ENCODE results near the gene BCL2L1. TPM values are rescaled to one million over a fixed set of nuclear protein-coding genes. Genes with fewer than 3 reads are reported as not detected.

The BCL2L1 gene
- total RNA-seq, 1 experiment from 2014 or later: 277 TPM

DNA sequence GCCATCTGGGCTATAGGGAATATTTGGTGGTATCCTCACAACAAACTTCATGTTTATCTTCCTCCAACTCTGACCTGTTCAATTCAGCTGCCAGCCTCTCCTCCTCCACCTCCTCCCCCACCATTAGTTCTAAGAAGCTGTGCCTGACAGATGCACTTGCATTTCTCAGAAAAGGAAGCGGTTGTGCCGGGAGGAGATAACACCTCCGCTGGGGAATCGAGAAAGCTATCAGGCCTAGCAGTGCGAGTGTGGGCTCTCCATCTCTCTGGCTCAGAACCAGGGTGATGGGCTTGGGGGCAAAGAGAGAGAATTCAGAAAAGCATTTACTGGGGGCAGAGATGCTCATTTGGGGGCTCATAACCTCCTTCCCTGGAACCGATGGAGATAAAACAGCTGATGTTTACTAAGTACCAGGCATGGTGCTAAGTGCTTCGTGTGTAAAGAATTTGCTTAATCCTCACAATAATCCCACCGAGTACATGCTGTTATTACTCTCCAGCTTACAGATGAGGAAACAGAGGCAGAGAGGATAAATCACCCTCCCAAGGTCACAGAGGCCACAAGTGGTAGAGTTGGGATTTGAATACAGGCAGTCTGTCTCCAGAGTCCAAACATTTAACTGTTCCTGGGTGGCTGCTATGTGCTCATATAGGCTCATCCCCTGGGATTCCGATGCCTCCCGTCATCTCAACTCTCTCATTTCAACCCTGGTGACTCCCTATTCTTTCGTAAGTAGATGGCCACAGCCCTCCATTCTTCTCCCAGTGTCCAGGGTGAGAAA, 46.6 kb downstream of the BCL2L1 start:
- Histone ChIP-seq H3K9me2 (replicated peaks; ENCODE audit: low read length) (no peaks in the 10 kb centered on the region), H3K4me1 (ENCODE audit: insufficient read depth, low read length) (peaks cover 26% of the 10 kb centered on the region), H3K9me3 (ENCODE audit: low read length) (no peaks in the 10 kb centered on the region), H3K4me3 (ENCODE audit: low read length) (no peak overlapping the region), H2AFZ (ENCODE audit: low read length) (no peak overlapping the region), H3F3A (ENCODE audit: low read length, unreplicated experiment) (no peaks in the 10 kb centered on the region), H3K36me3 (ENCODE audit: low read depth, low read length) (peaks cover 74% of the 10 kb centered on the region), H3K9ac (ENCODE audit: low read length) (no peak overlapping the region), H3K27ac (ENCODE audit: low read length) (peak overlapping the region; percentile 57), H3K79me2 (ENCODE audit: low read length) (peaks cover 94% of the 10 kb centered on the region), H4K20me1 (ENCODE audit: low read length) (peaks cover 13% of the 10 kb centered on the region; the same call in 1 of the 2 replicates), H3K4me2 (ENCODE audit: low read length) (peak overlapping the region; percentile 24), H3K27me3 (ENCODE audit: low read length) (no peaks in the 10 kb centered on the region)
- peak; percentile 25 for DNase-seq
- no TSS peak for BruUV-seq (replicated peaks)
- ATAC-seq: 0 out of 2 replicates have a peak, but pooled peaks have one; percentile 1
- intact Hi-C loops (cut with micrococcal nuclease): no loop called here
- no peak for TF ChIP-seq EZH2 (IDR thresholded peaks at IDR 0.05; ENCODE audit: low read length, unreplicated experiment)
- TF ChIP-seq, protein P1, sequence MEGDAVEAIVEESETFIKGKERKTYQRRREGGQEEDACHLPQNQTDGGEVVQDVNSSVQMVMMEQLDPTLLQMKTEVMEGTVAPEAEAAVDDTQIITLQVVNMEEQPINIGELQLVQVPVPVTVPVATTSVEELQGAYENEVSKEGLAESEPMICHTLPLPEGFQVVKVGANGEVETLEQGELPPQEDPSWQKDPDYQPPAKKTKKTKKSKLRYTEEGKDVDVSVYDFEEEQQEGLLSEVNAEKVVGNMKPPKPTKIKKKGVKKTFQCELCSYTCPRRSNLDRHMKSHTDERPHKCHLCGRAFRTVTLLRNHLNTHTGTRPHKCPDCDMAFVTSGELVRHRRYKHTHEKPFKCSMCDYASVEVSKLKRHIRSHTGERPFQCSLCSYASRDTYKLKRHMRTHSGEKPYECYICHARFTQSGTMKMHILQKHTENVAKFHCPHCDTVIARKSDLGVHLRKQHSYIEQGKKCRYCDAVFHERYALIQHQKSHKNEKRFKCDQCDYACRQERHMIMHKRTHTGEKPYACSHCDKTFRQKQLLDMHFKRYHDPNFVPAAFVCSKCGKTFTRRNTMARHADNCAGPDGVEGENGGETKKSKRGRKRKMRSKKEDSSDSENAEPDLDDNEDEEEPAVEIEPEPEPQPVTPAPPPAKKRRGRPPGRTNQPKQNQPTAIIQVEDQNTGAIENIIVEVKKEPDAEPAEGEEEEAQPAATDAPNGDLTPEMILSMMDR (conservative IDR thresholded peaks at IDR 0.05; ENCODE audit: low read depth, low read length): no peak
- TF ChIP-seq EZH2phosphoT487 (IDR thresholded peaks at IDR 0.05; ENCODE audit: borderline replicate concordance, low read length): no peak
- CTCF ChIA-PET: interaction anchor here (0.5 to 1.1 kb wide), 3 partner anchors 48 to 87 kb away, joined by 3 to 10 read pairs (median 4); no protein-coding TSS in a partner anchor
- POLR2A ChIA-PET (ENCODE audit: unreplicated experiment): no interaction called here

DNA sequence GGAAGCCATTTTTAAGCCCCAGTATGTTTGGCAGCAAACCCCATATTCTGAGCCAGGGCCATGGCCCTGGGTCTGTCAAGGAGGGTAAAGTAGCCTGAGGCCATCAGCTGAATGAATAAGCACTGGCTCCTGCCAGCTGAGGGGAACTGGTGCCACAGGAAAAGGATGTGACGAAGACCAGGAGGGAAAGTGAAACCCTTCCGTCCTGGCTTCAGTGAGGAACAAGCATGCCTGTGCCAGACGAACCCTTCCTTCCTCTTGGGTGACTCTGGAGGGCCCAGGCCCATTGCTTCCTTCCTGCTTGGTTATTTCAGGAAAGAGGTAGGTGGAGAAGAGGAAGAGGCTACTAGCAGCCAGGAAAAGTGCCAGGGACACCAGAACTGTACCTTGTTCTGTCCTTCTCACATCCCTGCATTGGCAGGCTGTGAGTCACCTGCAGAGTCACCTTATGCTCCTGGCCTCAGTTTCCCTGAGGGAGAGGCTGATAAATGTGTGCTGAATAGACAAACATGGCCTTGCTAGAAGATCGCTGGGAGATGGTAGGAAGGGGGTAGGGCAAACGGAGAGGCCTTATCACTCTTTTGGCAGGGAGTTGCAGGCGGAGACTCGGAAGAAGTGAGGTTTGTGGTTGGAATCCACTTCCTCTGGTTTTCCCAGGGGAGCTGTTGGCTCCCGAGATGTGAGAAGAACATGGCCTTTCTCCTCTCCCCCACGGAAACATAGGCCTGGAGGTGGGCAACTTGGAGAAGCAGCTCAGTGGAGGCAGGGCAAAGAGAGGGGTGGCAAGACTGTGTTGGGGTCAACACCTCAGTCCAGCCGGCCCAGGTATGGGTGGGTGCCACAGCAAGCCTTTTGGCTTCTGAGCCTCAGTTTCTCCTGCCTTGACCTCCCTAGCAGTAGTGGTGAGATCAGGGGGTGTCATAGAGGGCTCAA, 47.5 kb downstream of the BCL2L1 start:
- H3K4me2 ChIP-seq (ENCODE audit: low read length): peak overlapping the region; percentile 24
- no peak overlapping the region for H3K4me3 ChIP-seq (ENCODE audit: low read length)
- H3K79me2 ChIP-seq (ENCODE audit: low read length): peaks cover 94% of the 10 kb centered on the region
- peak overlapping the region; percentile 57 for H3K27ac ChIP-seq (ENCODE audit: low read length)
- no peak overlapping the region for H2AFZ ChIP-seq (ENCODE audit: low read length)
- intact Hi-C loops (cut with micrococcal nuclease): no loop called here
- no peaks in the 10 kb centered on the region for H3K27me3 ChIP-seq (ENCODE audit: low read length)
- no peaks in the 10 kb centered on the region for H3K9me2 ChIP-seq (replicated peaks; ENCODE audit: low read length)
- TF ChIP-seq, protein P1 (conservative IDR thresholded peaks at IDR 0.05; ENCODE audit: low read depth, low read length): no peak
- no peak for TF ChIP-seq EZH2phosphoT487 (IDR thresholded peaks at IDR 0.05; ENCODE audit: borderline replicate concordance, low read length)
- no peak for TF ChIP-seq EZH2 (IDR thresholded peaks at IDR 0.05; ENCODE audit: low read length, unreplicated experiment)
- peaks cover 74% of the 10 kb centered on the region for H3K36me3 ChIP-seq (ENCODE audit: low read depth, low read length)
- peaks cover 26% of the 10 kb centered on the region for H3K4me1 ChIP-seq (ENCODE audit: insufficient read depth, low read length)
- DNase-seq: peak; percentile 86
- POLR2A ChIA-PET (ENCODE audit: unreplicated experiment): no interaction called here
- no peaks in the 10 kb centered on the region for H3K9me3 ChIP-seq (ENCODE audit: low read length)
- CTCF ChIA-PET: interaction anchor here (0.5 to 0.6 kb wide), 2 partner anchors 49 to 88 kb away, joined by 4 to 10 read pairs; no protein-coding TSS in a partner anchor
- peaks cover 11% of the 10 kb centered on the region; the same call in 1 of the 2 replicates for H4K20me1 ChIP-seq (ENCODE audit: low read length)
- peak overlapping the region; percentile 2; the same call in 1 of the 2 replicates for H3K9ac ChIP-seq (ENCODE audit: low read length)
- peak; percentile 71 for ATAC-seq
- BruUV-seq (replicated peaks): TSS peak; percentile 75
- H3F3A ChIP-seq (ENCODE audit: low read length, unreplicated experiment): no peaks in the 10 kb centered on the region

Data from PC-3 (cell line).